SKM-1 treated with dmso at 0.1 percent for 144 hours (cell line): Measurements from ENCODE around the gene FKBP11.

Experiments used
- DNase-seq: peaks from one replicate; lab custom pipeline; 2025; ENCODE audit not compliant: unreplicated experiment; lab: John Stamatoyannopoulos, UW

The FKBP11 gene

GRCh38 chr12:48956279-48957140 lies 31.2 kb upstream of the FKBP11 start:
- DNase-seq, result peak; percentile 31

- peak; percentile 73 for DNase-seq
These were observed 29.7 kb upstream of the FKBP11 start for GRCh38 chr12:48954841-48955501.

GRCh38 chr12:48954061-48954460 lies 28.8 kb upstream of the FKBP11 start:
- no peak for DNase-seq

- DNase-seq, result no peak
These were observed 27.4 kb upstream of the FKBP11 start for GRCh38 chr12:48952691-48953090.

- DNase-seq, result no peak
These were observed 22.4 kb upstream of the FKBP11 start for GRCh38 chr12:48947727-48948126.

GRCh38 chr12:48946943-48947342 lies 21.7 kb upstream of the FKBP11 start:
- no peak for DNase-seq

GRCh38 chr12:48946205-48946604 lies 20.9 kb upstream of the FKBP11 start:
- DNase-seq, result no peak

GRCh38 chr12:48943221-48943620 lies 17.9 kb upstream of the FKBP11 start:
- DNase-seq, result no peak

- peak; percentile 11 for DNase-seq
These were observed 14.9 kb upstream of the FKBP11 start for GRCh38 chr12:48940181-48940580.

- no peak for DNase-seq
These were observed 13.5 kb upstream of the FKBP11 start for GRCh38 chr12:48938805-48939204.

- no peak for DNase-seq
These were observed 11.9 kb upstream of the FKBP11 start for GRCh38 chr12:48937170-48937569.

- peak; percentile 4 for DNase-seq
These were observed 11.2 kb upstream of the FKBP11 start for GRCh38 chr12:48936379-48936979.

GRCh38 chr12:48934312-48934706 lies 9.0 kb upstream of the FKBP11 start:
- no peak for DNase-seq

GRCh38 chr12:48933664-48934311 lies 8.5 kb upstream of the FKBP11 start:
- no peak for DNase-seq

GRCh38 chr12:48932878-48933277 lies 7.6 kb upstream of the FKBP11 start:
- no peak for DNase-seq

- no peak for DNase-seq
These were observed 5.2 kb upstream of the FKBP11 start for GRCh38 chr12:48930475-48930874.

GRCh38 chr12:48929551-48929950 lies 4.3 kb upstream of the FKBP11 start:
- no peak for DNase-seq

GRCh38 chr12:48927261-48927660 lies 2.0 kb upstream of the FKBP11 start:
- DNase-seq, result no peak

GRCh38 chr12:48924617-48925303 lies 532 bp downstream of the FKBP11 start:
- no peak for DNase-seq

GRCh38 chr12:48923117-48923516 lies 2.2 kb downstream of the FKBP11 start:
- DNase-seq, result no peak
